Tibial artery (tissue), 4 donors: ENCODE results near the gene TMEM132D.

Experiments used
- DNase-seq, 2 donors: peaks; one replicate each; pipeline ENCODE4 v3.0.0-alpha.2; 2019
- H3K27ac ChIP-seq, 2 donors: fragments of 200-600 bp; sonication (generic) in 1 of 2; 1 replicate in 1 of 2; 2 replicates in 1 of 2; pipeline ENCODE4 v1.5.1; 2018 to 2019; ENCODE audit warnings: mild to moderate bottlenecking in 1 of 2
- H3K27me3 ChIP-seq, 2 donors: fragments of 200-600 bp; sonication (generic) in 1 of 2; one replicate each; pipeline versions ENCODE4 v1.5.1 to v1.6.0; 2016 to 2019
- H3K36me3 ChIP-seq, 3 donors: fragments of 200-600 bp; sonication (generic) in 2 of 3; one replicate each; pipeline ENCODE4 v1.5.1; 2016 to 2019; ENCODE audit warnings: mild to moderate bottlenecking in 2 of 3
- H3K4me1 ChIP-seq, 4 donors: fragments of 200-600 bp; sonication (generic) in 2 of 4; 1 replicate in 3 of 4; 2 replicates in 1 of 4; pipeline ENCODE4 v1.5.1; 2016 to 2019
- H3K4me3 ChIP-seq, 2 donors: fragments of 200-600 bp; sonication (generic) in 1 of 2; 1 replicate in 1 of 2; 2 replicates in 1 of 2; pipeline ENCODE4 v1.5.1; 2018 to 2019; ENCODE audit warnings: mild to moderate bottlenecking in 2 of 2
- H3K9me3 ChIP-seq, 3 donors: fragments of 200-600 bp; sonication (generic) in 1 of 3; one replicate each; pipeline ENCODE4 v1.5.1; 2016 to 2019
- intact Hi-C: fragments of 100-400 bp; cut with DNase I; formaldehyde crosslinking; loops from one replicate; pipeline ENCODE4 v1.15.0; 2023; ENCODE audit warnings: low total_unique reads
- TF ChIP-seq, protein P1 (sequence below), 2 experiments: fragments of 200-600 bp in 1 of 2; fragments of 450-650 bp in 1 of 2; IDR thresholded peaks; one replicate each; pipeline ENCODE4 v1.5.1; 2017 to 2019; ENCODE audit warnings: antibody characterized with exemption in 2 of 2, mild to moderate bottlenecking in 1 of 2, moderate library complexity in 1 of 2

TMEM132D gene

DNA sequence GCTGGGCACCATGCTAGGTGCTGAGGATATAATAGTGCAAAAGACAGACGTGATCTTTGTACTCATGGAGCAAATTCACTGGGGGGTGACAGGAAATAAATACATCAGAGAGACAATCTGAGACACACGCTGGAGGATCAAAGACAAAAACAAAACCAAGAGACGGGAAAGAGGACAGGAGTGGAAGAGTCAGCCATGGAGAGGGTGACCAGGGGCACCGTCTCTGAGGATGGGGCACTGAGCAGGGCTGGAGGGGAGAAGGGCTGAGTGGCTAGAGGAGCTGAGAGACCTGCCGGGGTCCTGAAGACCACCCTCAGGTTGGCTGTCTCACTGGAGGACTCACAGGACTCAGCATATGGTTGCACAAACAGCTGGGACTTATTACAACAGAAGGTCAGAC is 81.9 kb downstream of the TMEM132D start:
- intact Hi-C loops = no loop called here
- Histone ChIP-seq H3K36me3 (no peaks in the 10 kb centered on the region), H3K27ac (no peak overlapping the region), H3K4me3 (no peak overlapping the region), H3K9me3 (no peaks in the 10 kb centered on the region), H3K27me3 (no peaks in the 10 kb centered on the region), H3K4me1 (no peaks in the 10 kb centered on the region)
- TF ChIP-seq, protein P1, sequence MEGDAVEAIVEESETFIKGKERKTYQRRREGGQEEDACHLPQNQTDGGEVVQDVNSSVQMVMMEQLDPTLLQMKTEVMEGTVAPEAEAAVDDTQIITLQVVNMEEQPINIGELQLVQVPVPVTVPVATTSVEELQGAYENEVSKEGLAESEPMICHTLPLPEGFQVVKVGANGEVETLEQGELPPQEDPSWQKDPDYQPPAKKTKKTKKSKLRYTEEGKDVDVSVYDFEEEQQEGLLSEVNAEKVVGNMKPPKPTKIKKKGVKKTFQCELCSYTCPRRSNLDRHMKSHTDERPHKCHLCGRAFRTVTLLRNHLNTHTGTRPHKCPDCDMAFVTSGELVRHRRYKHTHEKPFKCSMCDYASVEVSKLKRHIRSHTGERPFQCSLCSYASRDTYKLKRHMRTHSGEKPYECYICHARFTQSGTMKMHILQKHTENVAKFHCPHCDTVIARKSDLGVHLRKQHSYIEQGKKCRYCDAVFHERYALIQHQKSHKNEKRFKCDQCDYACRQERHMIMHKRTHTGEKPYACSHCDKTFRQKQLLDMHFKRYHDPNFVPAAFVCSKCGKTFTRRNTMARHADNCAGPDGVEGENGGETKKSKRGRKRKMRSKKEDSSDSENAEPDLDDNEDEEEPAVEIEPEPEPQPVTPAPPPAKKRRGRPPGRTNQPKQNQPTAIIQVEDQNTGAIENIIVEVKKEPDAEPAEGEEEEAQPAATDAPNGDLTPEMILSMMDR (IDR thresholded peaks at IDR 0.05) = no peak
- DNase-seq = no peak

DNA sequence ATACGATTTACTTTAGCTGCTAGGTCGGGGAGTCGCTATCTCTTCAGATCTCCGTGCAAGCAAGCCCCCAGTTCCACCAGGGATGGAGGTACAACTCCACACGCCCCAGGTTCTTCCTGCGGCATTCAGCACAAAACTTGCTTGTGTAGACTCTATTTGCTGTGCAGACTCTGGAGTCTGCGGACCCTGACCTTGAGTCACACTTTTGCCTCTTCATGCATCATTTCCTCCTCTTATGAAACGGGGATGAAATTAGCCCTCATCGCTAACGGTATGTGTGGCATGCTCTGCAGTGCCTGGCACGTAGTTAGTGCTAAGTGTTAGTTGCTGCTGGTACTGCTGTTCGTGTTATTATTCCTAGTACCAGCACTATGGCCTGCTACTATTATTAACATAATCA is 84.4 kb downstream of the TMEM132D start:
- no peak for DNase-seq
- intact Hi-C loops = no loop called here
- TF ChIP-seq, protein P1 (IDR thresholded peaks at IDR 0.05) = no peak
- Histone ChIP-seq H3K27me3 (no peaks in the 10 kb centered on the region), H3K4me1 (no peaks in the 10 kb centered on the region), H3K4me3 (no peak overlapping the region), H3K27ac (no peak overlapping the region), H3K9me3 (no peaks in the 10 kb centered on the region), H3K36me3 (no peaks in the 10 kb centered on the region)

DNA sequence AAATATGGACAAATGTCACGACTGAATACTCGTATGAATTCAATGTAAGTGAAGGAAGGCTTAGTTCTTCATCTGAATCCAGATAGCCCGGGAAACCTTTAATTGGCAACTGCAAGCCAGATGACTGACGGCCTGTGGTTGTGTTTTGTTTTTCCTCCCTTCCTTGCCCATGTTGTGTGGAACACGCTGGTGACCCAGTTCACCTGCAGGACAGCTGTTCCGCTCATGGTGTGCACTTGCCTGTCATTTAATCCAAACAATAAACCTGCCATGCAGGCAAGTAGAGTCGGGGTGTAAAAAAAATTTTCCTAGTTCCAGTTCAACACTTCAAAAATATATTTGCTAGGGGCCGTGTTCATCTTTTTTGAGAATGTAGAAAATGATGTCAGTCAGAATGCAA is 88.0 kb downstream of the TMEM132D start:
- DNase-seq = no peak
- H3K27ac ChIP-seq = no peak overlapping the region
- TF ChIP-seq, protein P1 (IDR thresholded peaks at IDR 0.05) = no peak
- no peaks in the 10 kb centered on the region for H3K9me3 ChIP-seq
- no peaks in the 10 kb centered on the region for H3K27me3 ChIP-seq
- intact Hi-C loops = no loop called here
- H3K4me3 ChIP-seq = no peak overlapping the region
- H3K4me1 ChIP-seq = no peaks in the 10 kb centered on the region
- H3K36me3 ChIP-seq = no peaks in the 10 kb centered on the region

DNA sequence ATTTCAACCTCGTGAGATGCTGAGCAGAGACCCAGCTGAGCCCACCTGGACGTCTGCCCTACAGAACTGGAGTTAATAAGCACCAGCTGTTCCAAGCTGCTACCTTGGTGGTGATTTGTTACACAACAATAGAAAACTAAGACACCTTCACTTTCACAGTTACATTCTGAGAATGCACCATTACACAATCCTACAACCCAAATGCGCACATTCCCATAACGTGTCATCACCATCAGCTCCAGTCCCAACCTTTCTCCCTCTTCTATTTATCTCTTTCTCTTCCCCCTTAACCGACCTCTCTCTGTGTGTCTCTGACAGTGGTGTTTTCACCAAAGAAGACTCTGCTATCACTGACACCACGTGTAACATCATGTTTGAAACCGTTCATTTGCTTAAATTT is 91.9 kb downstream of the TMEM132D start:
- H3K27ac ChIP-seq = no peak overlapping the region
- H3K9me3 ChIP-seq = peaks cover 0 to 4% (median 0%) of the 10 kb centered on the region in 3 donors
- intact Hi-C loops = no loop called here
- no peaks in the 10 kb centered on the region for H3K36me3 ChIP-seq
- no peak for DNase-seq
- TF ChIP-seq, protein P1 (IDR thresholded peaks at IDR 0.05) = no peak
- no peaks in the 10 kb centered on the region for H3K4me1 ChIP-seq
- H3K27me3 ChIP-seq = no peaks in the 10 kb centered on the region
- H3K4me3 ChIP-seq = no peak overlapping the region

DNA sequence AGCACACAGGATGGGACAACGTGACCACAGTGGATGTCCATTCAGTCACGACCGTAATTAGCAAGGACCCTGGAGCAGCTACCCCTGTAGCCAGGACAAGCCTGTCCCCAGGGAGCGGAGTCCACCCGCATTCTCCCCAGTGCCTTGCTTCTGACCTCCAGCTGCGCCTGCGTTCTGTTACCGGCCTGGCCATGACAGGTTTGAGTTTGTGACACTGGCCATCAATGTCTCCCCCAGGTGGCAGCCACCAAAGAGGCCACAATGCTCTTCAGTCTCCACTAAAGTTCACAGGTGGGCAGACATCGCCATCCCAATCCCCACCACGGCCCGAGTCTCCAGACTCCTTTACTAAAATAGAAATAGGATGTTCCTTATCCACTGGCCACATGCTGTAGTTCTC is 96.7 kb downstream of the TMEM132D start:
- H3K27ac ChIP-seq = no peak overlapping the region
- H3K9me3 ChIP-seq = peaks cover 0 to 4% (median 0%) of the 10 kb centered on the region in 3 donors
- H3K4me3 ChIP-seq = no peak overlapping the region
- DNase-seq = no peak
- H3K4me1 ChIP-seq = no peaks in the 10 kb centered on the region
- TF ChIP-seq, protein P1 (IDR thresholded peaks at IDR 0.05) = no peak
- intact Hi-C loops = no loop called here
- H3K27me3 ChIP-seq = no peaks in the 10 kb centered on the region
- no peaks in the 10 kb centered on the region for H3K36me3 ChIP-seq

DNA sequence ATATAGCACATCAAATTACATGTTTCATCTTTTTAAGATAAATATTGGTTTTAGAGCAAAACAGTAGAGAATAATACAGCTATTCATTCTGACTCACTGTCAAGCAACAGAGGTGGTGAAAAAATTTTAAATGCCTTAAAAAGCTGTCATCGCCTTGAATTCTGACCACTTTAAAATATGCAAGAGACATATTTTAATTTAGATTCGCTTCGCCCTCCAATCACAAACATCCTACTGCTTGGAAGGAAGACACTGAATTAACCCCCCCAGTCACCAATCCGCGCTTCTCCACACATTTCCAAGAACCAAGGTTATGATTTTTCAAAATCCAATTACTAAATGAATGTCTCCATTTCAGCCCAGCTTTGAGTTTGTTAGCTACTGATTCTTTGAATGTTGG is 112.4 kb downstream of the TMEM132D start:
- Histone ChIP-seq H3K27me3 (no peaks in the 10 kb centered on the region), H3K4me1 (no peaks in the 10 kb centered on the region), H3K27ac (no peak overlapping the region), H3K4me3 (no peak overlapping the region), H3K9me3 (no peaks in the 10 kb centered on the region), H3K36me3 (no peaks in the 10 kb centered on the region)
- intact Hi-C loops = no loop called here
- TF ChIP-seq, protein P1 (IDR thresholded peaks at IDR 0.05) = no peak
- no peak for DNase-seq
